ENCODE results near the gene SLC23A2.

DNA sequence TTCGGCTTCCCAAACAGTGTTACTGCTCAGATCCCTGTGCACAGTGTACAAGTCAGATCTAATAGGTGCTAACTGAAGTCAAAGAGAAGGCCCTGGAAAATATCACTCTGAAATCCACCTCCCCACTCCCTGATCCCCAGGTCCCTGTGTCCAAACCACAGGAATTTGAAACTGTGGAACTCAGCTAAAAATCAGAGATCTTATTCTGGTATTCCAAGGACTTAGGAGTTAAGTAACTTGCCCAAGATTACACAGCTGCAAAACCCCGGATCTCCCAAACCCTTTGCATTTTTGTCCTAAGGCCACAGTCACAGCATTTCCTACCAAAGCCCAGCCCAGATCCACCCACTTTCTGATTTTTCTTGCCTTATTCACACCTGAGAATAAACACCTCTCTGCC is 32.3 kb upstream of the SLC23A2 start:
- TF ChIP-seq SUZ12 (IDR thresholded peaks at IDR 0.05), result no peak
- TF ChIP-seq ARNT (IDR thresholded peaks at IDR 0.05), result no peak
- TF ChIP-seq FOXK2 (IDR thresholded peaks at IDR 0.05), result no peak
- TF ChIP-seq NFRKB (IDR thresholded peaks at IDR 0.05), result no peak
- no peak for TF ChIP-seq SP1 (IDR thresholded peaks at IDR 0.05)
- no peak for TF ChIP-seq FOXA1 (IDR thresholded peaks at IDR 0.05)
- TF ChIP-seq BHLHE40 (IDR thresholded peaks at IDR 0.05; ENCODE audit: borderline replicate concordance), result no peak
- no peak for TF ChIP-seq ZNF384 (IDR thresholded peaks at IDR 0.05)
- no peak for TF ChIP-seq HDGF (IDR thresholded peaks at IDR 0.05; ENCODE audit: borderline replicate concordance)
- no peak for TF ChIP-seq ELF4 (IDR thresholded peaks at IDR 0.05)
